RWPE2 (cell line): ENCODE data around the gene EIF5B.

ENCODE experiments used
- ATAC-seq: fragments of 200-7000 bp; cut with Tn5 transposase; 3 replicates; pipeline ENCODE4 v1.9.1; 2021; ENCODE audit warnings: low read depth
- DNase-seq: peaks from one replicate; pipeline ENCODE4 v3.0.0-alpha.2; 2020; ENCODE audit warnings: low spot score
- H3K27ac ChIP-seq: fragments of 450-650 bp; 2 replicates; pipeline ENCODE4 v1.5.1; 2017; ENCODE audit warnings: mild to moderate bottlenecking; ENCODE audit not compliant: poor library complexity, severe bottlenecking
- H3K27me3 ChIP-seq: fragments of 250-450 bp; sonication (Bioruptor Pico); 2 replicates; pipeline ENCODE4 v1.5.1; 2021; ENCODE audit warnings: mild to moderate bottlenecking, moderate library complexity; ENCODE audit not compliant: insufficient read depth, poor library complexity, severe bottlenecking
- H3K36me3 ChIP-seq: fragments of 250-450 bp; sonication (Bioruptor Pico); 2 replicates; pipeline ENCODE4 v1.5.1; 2020; ENCODE audit warnings: low read depth, mild to moderate bottlenecking, moderate library complexity
- H3K4me1 ChIP-seq: fragments of 250-450 bp; sonication (Bioruptor Pico); 2 replicates; pipeline ENCODE4 v1.5.1; 2021; ENCODE audit warnings: mild to moderate bottlenecking, moderate library complexity; ENCODE audit not compliant: insufficient read depth, poor library complexity, severe bottlenecking
- H3K4me3 ChIP-seq: fragments of 250-450 bp; sonication (Bioruptor Pico); 2 replicates; pipeline ENCODE4 v1.5.1; 2021; ENCODE audit warnings: mild to moderate bottlenecking, moderate library complexity; ENCODE audit not compliant: severe bottlenecking
- H3K9me3 ChIP-seq: fragments of 250-450 bp; sonication (Bioruptor Pico); 2 replicates; pipeline ENCODE4 v1.5.1; 2021; ENCODE audit warnings: mild to moderate bottlenecking, moderate library complexity; ENCODE audit not compliant: severe bottlenecking
- CTCF ChIP-seq: fragments of 450-650 bp; IDR thresholded peaks from one replicate; pipeline ENCODE4 v1.5.1; 2017; ENCODE audit warnings: mild to moderate bottlenecking, moderate library complexity; ENCODE audit not compliant: poor library complexity, severe bottlenecking

EIF5B gene

GRCh38 chr2:99442837-99443236, 105.6 kb downstream of the EIF5B start:
- peak; percentile 46; the same call in 1 of the 3 replicates for ATAC-seq
- peaks cover 10% of the 10 kb centered on the region for H3K4me1 ChIP-seq
- peaks cover 81% of the 10 kb centered on the region for H3K36me3 ChIP-seq
- TF ChIP-seq CTCF, result peak; percentile 56
- no peaks in the 10 kb centered on the region for H3K27me3 ChIP-seq
- no peak for DNase-seq
- no peaks in the 10 kb centered on the region for H3K9me3 ChIP-seq
- H3K27ac ChIP-seq, result no peak overlapping the region
- no peak overlapping the region for H3K4me3 ChIP-seq

GRCh38 chr2:99444222-99444621, 107.0 kb downstream of the EIF5B start:
- peak overlapping the region; percentile 14 for H3K27ac ChIP-seq
- no peaks in the 10 kb centered on the region for H3K9me3 ChIP-seq
- H3K4me3 ChIP-seq, result no peak overlapping the region
- DNase-seq (no peak), ATAC-seq (no peak)
- no peaks in the 10 kb centered on the region for H3K27me3 ChIP-seq
- peaks cover 81% of the 10 kb centered on the region for H3K36me3 ChIP-seq
- no peak for TF ChIP-seq CTCF
- peaks cover 22% of the 10 kb centered on the region for H3K4me1 ChIP-seq

- Histone ChIP-seq H3K4me1 (peaks cover 24% of the 10 kb centered on the region), H3K4me3 (no peak overlapping the region), H3K27me3 (no peaks in the 10 kb centered on the region), H3K36me3 (peaks cover 79% of the 10 kb centered on the region), H3K27ac (peak overlapping the region; percentile 14), H3K9me3 (no peaks in the 10 kb centered on the region)
- ATAC-seq, result no peak
- TF ChIP-seq CTCF, result no peak
- no peak for DNase-seq
Measured at GRCh38 chr2:99445065-99445464, 107.9 kb downstream of the EIF5B start.

- no peak overlapping the region for H3K4me3 ChIP-seq
- peaks cover 33% of the 10 kb centered on the region for H3K4me1 ChIP-seq
- peak; percentile 96 for ATAC-seq
- peak overlapping the region; percentile 47 for H3K27ac ChIP-seq
- no peaks in the 10 kb centered on the region for H3K27me3 ChIP-seq
- H3K36me3 ChIP-seq, result peaks cover 72% of the 10 kb centered on the region
- no peak for TF ChIP-seq CTCF
- DNase-seq, result no peak
- no peaks in the 10 kb centered on the region for H3K9me3 ChIP-seq
Measured at GRCh38 chr2:99448556-99448955, 111.4 kb downstream of the EIF5B start.

- H3K36me3 ChIP-seq, result peaks cover 84% of the 10 kb centered on the region
- ATAC-seq (no peak), DNase-seq (no peak)
- peaks cover 27% of the 10 kb centered on the region for H3K4me1 ChIP-seq
- H3K9me3 ChIP-seq, result no peaks in the 10 kb centered on the region
- TF ChIP-seq CTCF, result no peak
- peak overlapping the region; percentile 47 for H3K27ac ChIP-seq
- H3K4me3 ChIP-seq, result no peak overlapping the region
- no peaks in the 10 kb centered on the region for H3K27me3 ChIP-seq
Measured at GRCh38 chr2:99450199-99450598, 113.0 kb downstream of the EIF5B start.
